ENCODE results near the gene BORCS8. TPM values are rescaled to one million over a fixed set of nuclear protein-coding genes. Genes with fewer than 3 reads are reported as not detected.
"Not testable (repeated sequence)": the region's sequence is repeated elsewhere in the genome, so short reads cannot be mapped to it uniquely, and the experiment has no call there.

The BORCS8 gene
- total RNA-seq, 2 donors from 2014 or later, result 11.6 to 26.9 TPM

- H3K27ac Mint-ChIP-seq, result peak within 1 kb of the TSS; percentile 3 to 11
- H3K36me3 Mint-ChIP-seq, result no peaks in the 10 kb centered on the region
- DNase-seq (ENCODE audit: low spot score in 2 of 2) (peak in 1 of 2 donors; percentile 82), ATAC-seq (peak; percentile 82 to 97)
- H3K9me3 Mint-ChIP-seq, result no peaks in the 10 kb centered on the region
Measured at GRCh38 chr19:19170053-19170872, 21.7 kb downstream of the BORCS8 start, which contains the start of gene MEF2B. MEF2B (minus strand) TSS chr19:19170263; CDS start chr19:19150735, 19,528 bp downstream.

- ATAC-seq, result no peak
- Mint-ChIP-seq H3K9me3 (no peaks in the 10 kb centered on the region), H3K36me3 (no peaks in the 10 kb centered on the region), H3K27ac (no peak overlapping the region)
- DNase-seq (ENCODE audit: low spot score in 2 of 2), result no peak
Measured at GRCh38 chr19:19169236-19170052, 22.5 kb downstream of the BORCS8 start.

DNA sequence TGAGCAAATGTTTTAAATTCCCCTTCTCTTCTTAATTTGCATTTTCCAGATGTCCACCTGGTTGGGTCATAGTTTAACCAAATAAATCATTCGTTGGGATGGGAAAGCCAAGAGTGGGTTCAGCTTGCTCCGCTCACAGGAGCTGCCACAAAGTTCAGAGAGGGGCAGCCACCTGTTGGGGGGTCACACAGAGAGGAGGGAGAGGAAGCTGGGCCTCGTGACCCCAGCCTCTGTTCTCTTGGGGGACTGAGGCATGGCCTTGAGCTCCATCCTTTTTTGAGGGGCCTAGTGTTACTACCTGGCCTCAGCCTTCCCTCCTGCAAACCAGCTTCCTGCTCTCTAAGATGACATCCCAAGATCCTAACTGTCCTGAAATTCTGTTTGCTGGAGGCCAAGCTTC lies 24.3 kb downstream of the BORCS8 start:
- no peaks in the 10 kb centered on the region for H3K9me3 Mint-ChIP-seq
- DNase-seq (ENCODE audit: low spot score in 2 of 2), result no peak
- no peak overlapping the region for H3K27ac Mint-ChIP-seq
- H3K36me3 Mint-ChIP-seq, result no peaks in the 10 kb centered on the region
- ATAC-seq, result no peak

DNA sequence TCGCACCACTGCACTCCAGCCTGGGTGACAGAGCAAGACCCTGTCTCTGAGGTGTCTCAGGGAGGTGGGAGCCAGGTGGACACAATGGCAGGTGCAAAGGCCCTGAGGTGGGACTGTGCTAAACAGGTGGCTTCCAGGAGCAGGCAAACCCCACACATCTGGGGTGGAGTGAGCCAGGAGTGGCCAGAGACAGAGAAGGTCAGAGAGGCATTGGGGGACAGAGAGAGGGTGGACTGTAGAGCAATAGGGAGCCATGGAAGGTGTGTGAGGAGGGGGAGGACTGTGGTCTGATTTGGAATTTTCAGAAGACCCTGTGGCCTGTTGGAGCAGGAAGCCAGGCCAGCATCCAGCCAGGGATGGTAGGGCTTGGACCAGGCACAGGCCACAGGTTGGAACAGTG lies 26.6 kb downstream of the BORCS8 start:
- no peaks in the 10 kb centered on the region for H3K36me3 Mint-ChIP-seq
- no peak for DNase-seq (ENCODE audit: low spot score in 2 of 2)
- ATAC-seq, result no peak
- H3K9me3 Mint-ChIP-seq, result no peaks in the 10 kb centered on the region
- H3K27ac Mint-ChIP-seq, result no peak overlapping the region

DNA sequence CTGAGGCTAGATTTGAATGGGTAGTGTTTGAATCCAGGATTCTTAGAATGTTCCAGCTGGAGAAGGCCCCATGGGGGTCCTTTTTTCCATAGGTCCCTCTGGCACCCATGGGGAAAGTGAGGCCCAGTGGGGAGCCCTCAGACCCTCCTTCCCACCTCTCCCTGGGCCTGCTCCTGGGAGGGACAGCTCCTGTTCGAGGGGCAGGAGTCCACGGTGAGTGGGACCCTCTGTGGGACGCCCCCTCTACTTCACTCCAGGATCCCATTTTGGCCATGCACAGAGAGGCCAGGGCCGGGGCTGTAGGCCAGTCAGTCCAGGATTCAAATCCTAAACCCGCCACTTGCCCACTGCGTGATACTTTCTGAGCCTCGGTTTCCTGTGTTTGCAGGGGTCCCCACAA lies 29.5 kb downstream of the BORCS8 start:
- no peak for DNase-seq (ENCODE audit: low spot score in 2 of 2)

DNA sequence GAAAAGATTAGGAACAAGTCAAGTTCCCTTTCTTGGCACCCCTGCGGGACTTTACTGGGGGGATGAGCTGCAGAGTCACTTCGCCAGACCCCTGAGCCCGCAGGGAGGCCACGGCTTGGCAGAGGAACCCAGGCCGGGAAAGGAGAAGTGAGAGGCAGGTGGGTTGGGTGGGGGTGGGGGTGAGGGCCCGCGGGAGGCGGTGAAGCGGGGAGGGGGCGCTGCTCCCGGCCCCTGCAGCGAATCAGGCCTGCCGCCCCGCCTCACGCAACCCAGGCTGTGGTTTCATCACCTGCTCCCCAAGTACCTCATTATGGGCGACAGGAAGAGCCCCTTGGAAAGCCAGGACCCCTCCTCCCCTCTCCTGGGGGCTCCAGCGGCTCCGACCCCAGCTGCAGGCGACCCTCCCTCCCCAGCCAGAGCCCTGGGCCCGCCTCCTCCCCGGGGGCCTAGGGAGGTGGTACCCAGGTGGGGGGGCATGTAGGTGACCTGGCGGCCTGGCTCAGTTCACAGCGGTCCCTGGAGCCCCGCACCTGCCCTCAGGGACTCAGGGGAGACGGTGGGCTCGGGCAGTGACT lies 31.4 kb downstream of the BORCS8 start:
- no peak for ATAC-seq
- Mint-ChIP-seq H3K9me3 (no peaks in the 10 kb centered on the region), H3K27ac (no peak overlapping the region), H3K36me3 (peaks cover 0 to 8% of the 10 kb centered on the region in 2 donors)
- no peak for DNase-seq (ENCODE audit: low spot score in 2 of 2)

More for the DNA sequence above, 29.5 kb downstream of the BORCS8 start:
- Mint-ChIP-seq H3K9me3 (no peaks in the 10 kb centered on the region), H3K36me3 (no peaks in the 10 kb centered on the region), H3K27ac (no peak overlapping the region)
- no peak for ATAC-seq

DNA sequence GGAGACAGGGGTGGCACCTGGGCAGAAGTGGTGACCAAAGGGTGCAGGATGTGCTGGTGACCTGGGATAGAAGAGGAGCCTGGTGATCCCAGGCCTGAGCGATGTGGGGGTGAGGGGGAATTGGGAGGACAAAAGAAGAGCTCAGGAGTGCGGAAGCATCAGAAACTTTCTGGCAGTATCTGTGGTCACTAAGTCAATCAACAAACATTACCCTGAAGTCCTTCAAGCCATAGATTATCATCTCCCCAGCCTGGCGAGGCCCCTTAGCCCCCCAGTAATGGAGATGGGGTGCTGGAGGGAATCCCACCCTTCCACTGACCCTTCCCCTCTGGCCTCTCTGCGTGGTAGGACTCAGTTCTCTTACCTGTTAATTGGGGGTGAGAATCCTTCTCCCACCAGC lies 32.4 kb downstream of the BORCS8 start:
- DNase-seq (ENCODE audit: low spot score in 2 of 2), result no peak
- Mint-ChIP-seq H3K9me3 (no peaks in the 10 kb centered on the region), H3K27ac (peak overlapping the region in 1 of 2 donors; percentile 72), H3K36me3 (peaks cover 0 to 9% of the 10 kb centered on the region in 2 donors)
- ATAC-seq, result no peak

DNA sequence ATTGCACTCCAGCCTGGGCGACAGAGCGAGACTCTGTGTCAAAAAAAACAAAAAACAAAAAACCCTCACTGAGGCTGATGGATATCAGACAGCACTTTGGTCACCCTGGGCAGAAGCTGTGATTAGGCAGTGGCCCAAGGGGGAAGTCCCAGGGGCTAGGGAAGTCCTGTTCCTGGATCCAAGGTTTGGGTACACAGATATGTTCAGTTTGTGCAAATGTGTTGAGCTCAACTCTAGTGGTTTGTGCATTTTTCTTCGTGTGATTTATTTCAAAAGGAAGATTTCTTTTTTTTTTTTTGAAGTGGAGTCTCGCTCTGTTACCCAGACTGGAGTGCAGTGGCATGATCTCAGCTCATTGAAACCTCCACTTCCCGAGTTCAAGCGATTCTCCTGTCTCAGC lies 34.1 kb downstream of the BORCS8 start:
- H3K36me3 Mint-ChIP-seq, result peaks cover 0 to 9% of the 10 kb centered on the region in 2 donors
- H3K27ac Mint-ChIP-seq, result no peak overlapping the region
- no peaks in the 10 kb centered on the region for H3K9me3 Mint-ChIP-seq
- ATAC-seq (no peak), DNase-seq (ENCODE audit: low spot score in 2 of 2) (no peak)

GRCh38 chr19:19155495-19156219 lies 36.3 kb downstream of the BORCS8 start:
- H3K36me3 Mint-ChIP-seq, result peaks cover 0 to 9% of the 10 kb centered on the region in 2 donors
- no peak for ATAC-seq
- DNase-seq (ENCODE audit: low spot score in 2 of 2), result no peak
- H3K9me3 Mint-ChIP-seq, result no peaks in the 10 kb centered on the region
- no peak overlapping the region for H3K27ac Mint-ChIP-seq

- Mint-ChIP-seq H3K36me3 (peaks cover 0 to 9% of the 10 kb centered on the region in 2 donors), H3K9me3 (no peaks in the 10 kb centered on the region), H3K27ac (no peak overlapping the region)
- no peak for ATAC-seq
- DNase-seq (ENCODE audit: low spot score in 2 of 2), result no peak
Measured at GRCh38 chr19:19154768-19155494, 37.0 kb downstream of the BORCS8 start.

DNA sequence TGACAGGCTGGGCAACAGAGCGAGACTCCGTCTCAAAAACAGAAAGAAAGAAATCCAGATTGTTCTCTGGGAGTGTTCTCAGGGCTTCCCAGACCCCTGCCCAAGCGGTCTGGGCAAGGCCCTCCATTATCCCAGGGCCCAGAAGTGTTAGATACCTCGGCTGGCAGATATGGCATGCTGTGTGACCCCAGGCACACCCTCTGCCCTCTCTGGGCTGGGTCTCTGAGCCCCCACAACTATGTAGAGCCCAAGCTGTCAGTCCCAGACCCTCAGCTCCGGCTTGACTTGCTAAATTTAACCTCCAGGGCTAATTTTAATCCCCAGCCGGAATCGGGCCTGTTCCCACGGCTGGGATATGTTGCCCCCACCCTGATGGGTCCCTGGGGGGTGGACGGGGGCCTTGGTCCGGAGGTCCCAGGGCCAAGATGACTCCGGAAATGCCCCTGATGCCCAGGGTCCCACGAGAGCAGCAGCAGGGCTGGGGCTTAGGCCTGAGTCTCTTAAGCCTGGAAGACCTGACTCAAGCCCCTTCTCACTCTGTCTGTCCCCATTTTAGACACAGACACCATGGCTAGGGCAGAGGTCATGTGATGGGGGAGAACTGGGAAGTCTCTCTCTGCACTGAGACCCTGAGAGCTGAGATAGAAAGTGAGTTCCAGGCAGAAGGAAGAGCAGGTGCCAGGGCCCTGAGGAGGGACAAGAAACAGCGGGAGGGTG lies 39.1 kb downstream of the BORCS8 start:
- ATAC-seq (no peak), DNase-seq (ENCODE audit: low spot score in 2 of 2) (no peak)
- Mint-ChIP-seq H3K9me3 (no peaks in the 10 kb centered on the region), H3K27ac (no peak overlapping the region), H3K36me3 (peaks cover 0 to 9% of the 10 kb centered on the region in 2 donors)

DNA sequence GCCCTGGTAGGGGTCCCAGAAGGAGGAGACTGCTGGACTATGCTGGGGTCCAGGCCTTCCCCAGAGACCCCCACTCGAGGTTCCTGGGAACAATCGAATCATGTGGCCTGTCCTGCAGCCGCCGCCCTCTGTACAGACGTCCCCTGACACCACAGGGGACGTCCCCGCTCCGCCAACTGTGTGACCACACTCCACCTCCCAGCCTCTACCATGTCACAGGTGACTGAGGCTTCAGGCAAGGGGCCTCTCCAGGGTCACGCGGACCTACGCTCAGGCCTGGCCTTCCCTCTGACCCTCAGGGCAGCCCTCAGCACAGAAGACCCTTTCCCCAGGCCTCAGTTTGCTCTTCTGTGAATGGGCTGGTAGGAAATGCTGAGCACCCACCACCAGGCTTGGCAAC lies 40.5 kb downstream of the BORCS8 start:
- Mint-ChIP-seq H3K9me3 (no peaks in the 10 kb centered on the region), H3K27ac (peak overlapping the region in 1 of 2 donors; percentile 53), H3K36me3 (peaks cover 0 to 4% of the 10 kb centered on the region in 2 donors)
- DNase-seq (ENCODE audit: low spot score in 2 of 2) (no peak), ATAC-seq (no peak)

- ATAC-seq, result no peak
- H3K9me3 Mint-ChIP-seq, result no peaks in the 10 kb centered on the region
Measured at GRCh38 chr19:19149435-19149834, 42.5 kb downstream of the BORCS8 start.

GRCh38 chr19:19148504-19148903 lies 43.4 kb downstream of the BORCS8 start:
- H3K9me3 Mint-ChIP-seq; H3K27ac Mint-ChIP-seq; DNase-seq (ENCODE audit: low spot score in 2 of 2); H3K36me3 Mint-ChIP-seq; ATAC-seq: not testable (repeated sequence)

More at GRCh38 chr19:19149435-19149834, 42.5 kb downstream of the BORCS8 start:
- Mint-ChIP-seq H3K27ac (peak overlapping the region; percentile 42 to 60), H3K36me3 (no peaks in the 10 kb centered on the region)
- DNase-seq (ENCODE audit: low spot score in 2 of 2), result no peak

GRCh38 chr19:19147344-19147743 lies 44.6 kb downstream of the BORCS8 start:
- Mint-ChIP-seq H3K36me3 (no peaks in the 10 kb centered on the region), H3K9me3 (no peaks in the 10 kb centered on the region), H3K27ac (no peak overlapping the region)
- ATAC-seq (no peak), DNase-seq (ENCODE audit: low spot score in 2 of 2) (no peak)
